HG02610 (cell line): ENCODE data around the gene SLCO4A1.

Experiments
- ATAC-seq: cut with Tn5 transposase; IDR thresholded peaks from one replicate; pipeline ENCODE4 v1.9.1; 2021; ENCODE audit warnings: mild to moderate bottlenecking, moderate library complexity; ENCODE audit not compliant: unreplicated experiment

Gene SLCO4A1

DNA sequence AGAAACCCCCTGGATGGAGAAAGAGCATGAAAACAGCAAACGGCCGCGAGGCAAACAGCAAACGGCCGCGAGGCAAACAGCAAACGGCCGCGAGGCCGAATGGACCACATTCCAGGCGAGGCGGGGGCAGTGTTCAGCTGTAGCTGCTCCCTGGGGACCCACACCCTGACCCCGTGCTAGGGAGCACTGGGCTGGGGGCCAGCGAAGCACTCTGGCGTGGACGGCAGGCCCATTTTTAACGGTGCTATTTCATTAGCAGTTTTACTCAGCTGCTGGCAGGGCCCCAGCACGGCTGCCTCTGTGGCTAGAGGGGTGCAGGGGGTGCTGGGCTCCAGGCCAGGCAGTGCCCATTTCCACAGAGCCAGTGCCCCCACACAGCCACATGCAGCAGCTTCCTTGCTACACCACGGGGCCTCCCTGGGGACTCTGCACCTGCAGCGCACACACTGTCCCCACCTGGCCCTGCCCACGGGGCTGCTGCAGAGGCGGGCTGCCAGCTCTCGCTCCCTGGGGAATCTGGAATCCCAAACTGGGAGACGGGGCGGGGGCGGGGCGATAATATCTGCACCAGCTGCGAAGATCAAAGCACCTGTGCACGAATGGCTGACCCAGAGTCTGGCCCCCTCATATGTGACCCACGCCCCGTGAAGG, 35.6 kb upstream of the SLCO4A1 start:
- no peak for ATAC-seq

- no peak for ATAC-seq
These were observed 34.7 kb upstream of the SLCO4A1 start for GRCh38 chr20:62607366-62608217.

DNA sequence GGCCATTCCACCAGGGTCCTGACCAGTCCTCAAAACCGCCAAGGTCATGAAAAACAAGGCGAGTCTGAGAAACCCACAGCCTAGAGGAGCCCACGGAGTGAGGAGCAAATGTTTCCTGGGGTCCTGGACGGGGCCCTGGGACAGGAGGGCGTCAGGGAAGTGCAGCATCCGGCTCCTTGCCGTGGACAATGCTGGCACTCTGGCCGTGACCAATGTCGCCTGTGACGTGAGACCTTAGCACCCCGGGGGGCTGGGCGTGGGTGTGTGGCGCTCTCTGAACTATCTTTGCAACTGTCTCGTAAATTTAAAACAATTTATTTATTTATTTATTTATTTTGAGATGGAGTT, 34.1 kb upstream of the SLCO4A1 start:
- no peak for ATAC-seq

GRCh38 chr20:62609279-62609720, 33.0 kb upstream of the SLCO4A1 start:
- no peak for ATAC-seq

DNA sequence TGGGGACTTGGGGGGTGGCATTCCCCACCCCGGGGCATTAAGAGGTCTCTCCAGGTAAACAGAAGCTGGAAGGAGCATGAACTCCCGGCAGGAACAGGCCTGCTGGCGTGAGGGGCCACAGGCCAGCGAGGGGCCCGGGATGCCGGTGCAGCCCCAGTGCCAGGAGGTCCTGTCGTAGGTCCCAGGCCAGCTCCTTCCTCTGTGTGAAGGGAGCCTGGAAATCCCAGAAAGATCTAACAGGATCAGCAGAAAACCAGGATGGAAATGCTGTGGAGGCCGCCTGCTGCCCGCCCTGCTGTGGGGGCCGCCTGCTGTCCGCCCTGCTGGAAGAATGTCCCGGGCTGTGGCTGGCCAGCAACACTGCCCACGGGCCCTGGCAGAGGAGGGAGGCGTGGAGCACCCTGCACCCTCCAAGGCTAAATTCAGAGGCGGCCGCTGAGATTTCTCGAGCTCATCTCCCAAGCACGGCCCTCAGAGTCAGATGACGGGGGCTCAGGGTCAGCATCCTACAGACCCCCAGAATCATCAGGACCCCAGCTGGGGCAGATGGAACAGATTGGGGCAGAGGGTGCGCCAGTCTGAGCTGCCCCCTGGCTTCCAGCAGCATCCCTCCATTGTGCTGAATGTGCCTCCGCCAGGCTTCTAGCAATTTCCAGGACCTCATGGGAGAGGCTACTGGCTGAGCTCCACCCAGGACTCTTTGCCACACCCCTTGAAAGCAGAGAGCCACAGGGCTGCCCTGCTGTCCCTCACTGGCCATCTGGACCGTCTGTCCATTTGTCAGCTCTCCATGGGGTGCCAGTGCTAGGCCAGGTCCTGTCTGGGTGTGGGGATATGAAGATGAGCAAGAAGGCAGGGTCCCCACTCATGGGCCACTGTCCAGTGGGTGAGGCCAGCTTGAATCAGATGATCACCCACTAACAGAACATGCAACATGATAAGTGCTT, 32.2 kb upstream of the SLCO4A1 start:
- no peak for ATAC-seq

GRCh38 chr20:62611012-62611411, 31.3 kb upstream of the SLCO4A1 start:
- ATAC-seq, result no peak

DNA sequence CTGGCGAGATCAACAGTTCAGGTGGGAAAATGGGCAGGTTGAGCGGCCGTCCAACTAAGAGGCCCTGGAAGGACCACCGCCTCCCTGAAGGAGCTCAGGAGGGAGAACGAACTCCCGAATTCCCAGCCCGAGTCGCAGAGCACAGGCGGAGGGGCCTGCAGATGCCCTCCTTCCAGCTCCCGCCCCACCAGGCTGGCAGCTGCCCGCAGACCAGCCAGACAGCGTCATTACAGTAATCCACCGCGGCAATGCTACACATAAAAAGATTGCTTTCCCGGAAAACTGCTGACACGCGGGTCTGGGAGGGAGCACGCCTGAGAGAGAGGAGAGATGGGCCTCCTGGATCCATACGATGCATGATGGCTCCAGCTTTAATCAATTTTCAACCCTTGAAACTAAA, 30.5 kb upstream of the SLCO4A1 start:
- no peak for ATAC-seq

DNA sequence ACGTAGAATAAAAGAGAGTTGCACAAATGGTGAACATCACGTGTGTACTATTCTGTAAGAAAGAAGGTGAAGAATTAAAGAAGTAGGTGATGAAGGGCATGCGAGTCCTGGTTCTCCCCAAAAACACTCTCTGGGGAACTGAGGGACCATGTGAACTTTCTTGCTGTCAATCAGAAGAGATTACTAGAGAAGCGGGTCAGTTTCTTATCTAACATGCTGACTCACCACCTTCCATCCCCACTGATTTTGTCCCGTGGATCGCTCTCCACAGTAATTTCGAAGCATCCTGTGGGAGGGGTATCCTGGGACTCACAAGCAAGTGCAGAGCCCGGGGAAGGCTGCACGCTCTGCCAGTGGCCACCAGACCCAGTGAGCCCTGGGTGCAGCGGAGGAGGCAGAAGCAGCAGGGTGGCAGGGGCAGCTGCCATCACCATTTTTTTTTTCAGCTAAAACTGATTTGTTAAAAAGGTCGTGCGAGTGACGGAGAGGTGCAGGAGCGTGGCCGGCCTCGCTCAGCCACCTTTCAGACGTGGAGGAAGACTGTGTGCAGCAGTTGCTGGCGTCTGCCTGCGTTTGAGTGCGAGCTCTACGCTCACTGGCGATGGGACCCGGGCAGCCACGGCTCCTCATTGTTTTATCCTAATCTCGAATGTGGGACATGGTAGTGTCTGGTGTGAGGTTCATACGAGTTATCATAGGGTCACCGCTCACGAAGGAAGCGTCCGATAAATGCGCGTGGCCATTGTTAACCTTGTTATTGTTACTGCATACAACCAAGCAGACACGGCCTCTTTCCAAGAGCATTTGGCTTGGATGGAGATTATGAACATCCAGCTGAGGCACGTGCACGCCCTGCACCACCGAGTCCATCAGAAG, 28.0 kb upstream of the SLCO4A1 start:
- no peak for ATAC-seq

- no peak for ATAC-seq
These were observed 27.2 kb upstream of the SLCO4A1 start for GRCh38 chr20:62614961-62615680.

DNA sequence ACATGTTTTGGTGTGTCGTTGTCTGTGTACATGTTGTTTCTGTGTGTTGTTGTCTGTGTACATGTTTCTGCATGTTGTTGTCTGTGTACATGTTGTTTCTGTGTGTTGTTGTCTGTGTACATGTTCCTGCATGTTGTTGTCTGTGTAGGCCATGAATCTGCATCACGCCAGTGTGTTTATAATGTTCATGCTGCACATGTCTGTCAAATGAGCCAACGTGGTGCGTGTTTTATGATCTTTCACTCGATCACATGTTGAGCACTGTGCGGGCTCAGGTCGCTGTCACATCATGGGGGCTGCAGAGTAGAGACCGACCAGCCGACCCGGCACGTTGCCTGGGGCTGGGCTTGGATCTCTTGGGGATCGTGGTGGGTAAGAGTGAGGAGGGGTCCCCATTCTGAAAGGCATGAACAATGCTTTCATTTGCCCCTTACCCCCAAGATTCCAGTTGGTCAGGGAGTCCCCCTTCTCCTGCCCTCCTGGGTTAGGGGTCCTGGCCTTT, 26.5 kb upstream of the SLCO4A1 start:
- no peak for ATAC-seq

DNA sequence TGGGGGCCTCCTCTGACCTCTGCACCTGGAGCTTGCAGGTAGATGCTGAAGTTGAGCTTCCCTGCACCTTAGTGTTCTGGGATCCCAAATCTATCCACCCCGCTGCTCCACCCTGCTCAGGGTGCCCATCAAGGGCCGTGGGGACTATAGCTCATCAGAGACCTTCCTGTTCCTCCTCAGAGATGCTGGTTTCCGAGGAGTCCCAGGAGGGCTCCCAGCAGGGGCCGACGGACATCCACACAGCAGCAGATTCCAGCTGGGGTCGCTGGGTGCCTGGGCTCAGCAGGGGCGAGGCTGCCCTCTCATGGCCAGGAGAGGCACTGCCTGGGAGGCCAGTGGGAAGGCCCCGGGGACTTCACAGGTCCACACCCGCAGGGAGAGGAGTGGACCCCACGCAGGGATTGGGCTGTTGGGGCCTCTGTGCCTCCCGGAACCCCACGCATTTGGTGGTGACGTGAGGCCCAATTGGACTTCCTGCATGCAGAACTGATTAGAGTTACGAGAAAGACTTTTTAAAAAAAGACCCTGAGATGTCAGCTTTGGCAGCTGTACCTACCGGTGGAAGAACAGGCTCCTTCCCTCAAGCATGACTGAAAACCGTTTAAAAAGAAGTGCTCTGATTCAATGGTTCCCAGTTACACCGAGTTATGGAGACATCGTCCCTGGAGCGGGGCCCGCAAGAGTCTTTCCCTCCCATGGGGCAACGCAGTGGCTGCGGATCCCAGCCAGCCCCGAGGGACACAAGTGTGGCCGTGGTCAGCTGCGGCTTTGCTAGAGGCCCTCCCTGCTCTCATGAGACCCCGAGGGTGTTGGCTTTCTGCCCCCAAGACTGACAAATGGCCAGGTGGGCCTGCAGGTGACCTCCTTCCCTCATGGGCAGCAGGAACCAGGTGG, 25.3 kb upstream of the SLCO4A1 start:
- ATAC-seq, result peak; percentile 41

DNA sequence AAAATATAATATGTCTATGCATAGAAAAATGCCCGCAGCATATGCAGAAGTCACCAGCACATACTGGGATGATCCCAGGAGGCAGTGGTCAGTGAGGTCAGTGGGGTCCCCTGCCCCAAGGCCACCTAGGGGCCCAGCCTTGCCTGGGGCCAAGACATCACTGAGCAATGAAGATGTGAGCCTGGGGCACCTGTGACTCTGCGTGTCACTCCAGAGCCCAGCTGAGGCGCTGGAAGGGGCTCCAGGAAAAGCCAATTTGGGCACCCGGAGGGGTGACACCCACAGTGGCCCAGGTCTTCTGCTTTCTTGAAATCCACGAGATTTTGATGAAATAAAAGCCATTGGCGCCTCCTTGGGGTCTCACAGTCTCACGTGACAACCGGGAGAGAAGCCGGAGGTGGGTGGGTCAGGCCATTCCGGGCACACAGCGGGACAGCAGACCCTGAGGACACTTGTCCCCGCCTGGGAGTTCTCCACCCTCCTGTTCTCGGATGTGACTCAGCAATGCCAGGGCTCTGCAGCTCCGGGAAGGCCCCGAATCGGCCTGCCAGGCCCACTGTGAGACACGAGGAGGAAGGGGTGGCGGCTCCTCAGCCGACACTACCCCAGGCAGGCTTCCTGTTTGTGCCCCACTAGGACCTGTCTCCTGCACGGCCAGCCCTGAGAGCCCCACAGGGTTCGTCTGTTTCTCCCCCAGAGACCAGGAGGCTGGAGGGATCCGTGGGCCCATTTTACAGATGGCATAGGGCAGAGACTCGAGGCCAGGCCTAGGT, 24.4 kb upstream of the SLCO4A1 start:
- ATAC-seq, result peak; percentile 27

GRCh38 chr20:62618611-62619529, 23.4 kb upstream of the SLCO4A1 start:
- peak; percentile 48 for ATAC-seq

DNA sequence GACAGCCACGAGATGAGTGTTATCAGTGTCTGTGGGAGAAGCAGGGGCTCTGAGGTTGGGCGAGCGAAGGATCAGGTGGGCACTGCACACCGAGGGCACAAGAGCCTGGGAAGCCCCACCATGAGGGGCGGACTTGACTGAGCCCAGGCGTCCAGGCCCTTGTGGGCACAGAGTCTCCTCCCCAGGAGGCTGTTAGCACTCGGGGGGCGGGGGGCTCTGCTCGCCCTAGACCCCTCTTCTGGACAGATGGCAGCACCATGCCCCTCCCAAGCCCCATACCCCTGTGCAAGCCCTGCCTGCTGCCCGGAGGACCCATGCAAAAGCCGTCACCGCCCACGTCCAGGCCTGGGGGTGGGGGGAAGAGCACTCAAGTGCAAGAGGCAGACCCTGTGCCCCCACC, 21.7 kb upstream of the SLCO4A1 start:
- ATAC-seq, result no peak

- ATAC-seq, result no peak
These were observed 20.8 kb upstream of the SLCO4A1 start for GRCh38 chr20:62621251-62622110.
